NCI-H524 (cell line): ENCODE data around the gene MED25.
"Not testable (repeated sequence)": the region's sequence is repeated elsewhere in the genome, so short reads cannot be mapped to it uniquely, and the experiment has no call there.

Experiments
- DNase-seq, 2 experiments: peaks; one replicate each; lab custom pipeline; 2025; lab: John Stamatoyannopoulos, UW

The MED25 gene

DNA sequence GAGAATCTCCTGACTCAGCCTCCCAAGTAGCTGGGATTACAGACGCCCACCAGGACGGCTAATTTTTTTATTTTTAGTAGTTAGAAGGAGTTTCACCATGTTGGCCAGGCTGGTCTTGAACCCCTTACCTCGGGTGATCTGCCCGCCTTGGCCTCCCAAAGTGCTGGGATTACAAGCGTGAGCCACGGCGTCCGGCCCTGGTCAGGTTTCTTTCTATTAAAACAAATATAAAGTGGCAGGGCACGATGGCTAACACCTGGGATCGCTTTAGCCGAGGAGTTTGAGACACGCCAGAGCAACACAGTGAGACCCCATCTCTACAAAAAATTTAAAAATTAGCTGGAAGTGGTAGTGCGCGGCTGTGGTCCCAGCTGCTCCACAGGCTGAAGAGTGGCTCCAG, 1.5 kb upstream of the MED25 start:
- DNase-seq = no peak

DNA sequence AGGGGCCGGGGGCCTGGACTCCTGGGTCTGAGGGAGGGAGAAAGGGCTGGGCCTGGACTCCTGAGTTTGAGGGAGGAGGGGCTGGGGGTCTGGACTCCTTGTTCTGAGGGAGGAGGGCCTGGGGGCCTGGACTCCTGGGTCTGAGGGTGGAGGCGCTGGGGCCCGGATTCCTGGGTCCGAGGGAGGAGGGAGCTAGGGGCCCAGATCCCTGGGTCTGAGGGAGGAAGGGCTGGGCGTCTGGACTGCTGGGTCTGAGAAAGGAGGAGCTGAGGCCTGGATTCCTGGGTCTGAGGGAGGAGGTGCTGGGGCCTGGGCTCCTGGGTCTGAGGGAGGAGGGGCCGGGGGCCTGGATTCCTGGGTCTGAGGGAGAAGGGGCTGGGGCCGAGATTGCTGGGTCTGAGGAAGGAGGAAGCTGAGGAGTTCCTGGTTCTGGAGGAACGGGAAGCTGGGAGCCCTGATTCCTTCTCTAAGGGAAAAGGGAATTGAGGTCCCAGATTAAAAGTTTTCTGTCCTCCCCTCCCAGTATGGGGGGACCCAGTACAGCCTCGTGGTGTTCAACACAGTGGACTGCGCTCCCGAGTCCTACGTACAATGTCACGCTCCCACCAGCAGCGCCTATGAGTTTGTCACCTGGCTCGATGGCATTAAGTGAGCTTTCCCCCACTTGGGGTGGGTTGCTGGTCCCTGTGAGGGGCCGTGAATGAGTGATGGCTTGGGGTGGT, 721 bp downstream of the MED25 start:
- no peak for DNase-seq

DNA sequence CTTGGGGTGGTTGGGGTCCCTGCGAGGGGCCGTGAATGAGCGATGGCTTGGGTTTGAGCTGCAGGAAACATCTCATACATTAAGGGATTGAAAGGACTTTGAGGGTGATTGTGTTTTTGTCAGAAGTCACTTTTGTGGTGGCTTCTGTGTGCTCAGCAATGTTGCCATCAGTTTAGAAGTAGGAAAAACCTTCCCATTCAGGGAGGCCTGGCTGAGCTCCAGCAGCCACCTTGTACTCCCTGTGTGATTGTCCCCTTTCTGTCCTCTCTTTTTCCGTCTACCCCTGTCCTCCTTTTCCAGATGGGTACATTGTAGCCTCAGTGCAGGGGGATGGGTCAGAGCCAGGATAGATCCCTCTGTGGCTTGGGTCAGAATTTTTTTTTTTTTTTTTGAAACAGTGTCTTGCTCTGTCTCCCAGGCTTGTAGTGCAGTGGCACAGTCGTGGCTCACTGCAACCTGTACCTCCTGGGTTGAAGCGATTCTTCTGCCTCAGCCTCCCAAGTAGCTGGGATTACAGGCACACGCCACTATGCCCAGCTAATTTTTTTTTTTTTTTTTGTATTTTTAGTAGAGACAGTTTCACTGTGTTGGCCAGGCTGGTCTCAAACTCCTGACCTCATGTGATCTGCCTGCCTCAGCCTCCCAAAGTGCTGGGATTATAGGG, 1.5 kb downstream of the MED25 start:
- DNase-seq = not testable (repeated sequence)

DNA sequence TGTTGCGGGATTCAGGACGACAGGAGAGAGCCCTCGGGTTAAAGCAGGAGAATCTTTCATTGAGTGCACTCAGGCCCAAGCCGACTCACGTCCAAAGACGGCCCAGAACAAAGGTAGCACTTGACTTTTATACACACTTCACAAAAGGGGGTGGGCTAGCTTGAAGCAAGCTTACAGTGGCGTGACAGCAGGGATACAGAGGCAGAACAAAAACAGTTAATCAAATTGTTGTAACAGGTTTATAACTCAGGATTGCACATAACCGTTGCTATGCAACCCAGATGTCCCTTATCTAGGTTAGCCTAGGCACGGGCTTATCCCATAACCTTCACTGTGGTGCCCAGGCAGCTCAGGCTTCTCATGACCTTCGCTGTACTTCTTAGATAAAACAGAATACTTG, 2.0 kb downstream of the MED25 start:
- DNase-seq = peak in 1 of 2 experiments; percentile 17

DNA sequence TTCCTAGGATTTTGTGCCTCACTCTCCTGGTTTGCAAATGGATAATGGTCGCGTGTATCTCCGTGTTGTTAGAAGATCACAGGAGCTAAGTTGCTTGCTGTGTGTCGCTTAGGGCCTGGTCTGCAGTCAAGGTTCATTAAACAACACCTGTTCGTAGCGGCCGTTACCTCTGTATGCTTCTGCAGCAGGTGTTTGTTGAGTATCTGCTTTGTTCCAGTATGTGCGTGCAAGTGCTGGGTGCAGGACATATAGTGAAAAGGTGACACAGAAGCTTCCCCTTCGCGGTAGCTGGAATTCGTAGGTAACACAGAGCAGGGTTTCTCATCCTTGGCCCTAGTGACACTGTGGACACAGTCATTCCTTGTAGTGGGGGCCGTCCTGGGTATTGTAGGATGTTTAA, 5.4 kb downstream of the MED25 start:
- no peak for DNase-seq

DNA sequence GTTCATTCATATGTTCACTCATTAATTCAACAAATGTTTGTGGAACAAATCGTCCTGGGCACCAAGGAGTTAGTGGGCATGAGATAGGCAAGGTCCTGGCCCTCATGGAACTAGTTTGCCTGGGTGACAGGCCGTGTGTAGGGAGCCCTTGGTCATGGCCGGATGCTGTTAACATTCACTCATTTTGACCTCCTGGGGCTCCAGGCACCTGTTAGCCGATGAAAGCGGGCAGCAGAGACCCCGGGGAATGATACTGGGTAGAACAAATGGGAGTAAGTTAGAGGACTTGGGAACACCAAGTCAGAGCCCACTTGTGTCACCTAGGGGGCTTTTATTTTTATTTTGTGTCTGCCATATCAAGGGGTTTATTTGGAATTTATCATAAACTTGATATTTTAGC, 6.6 kb downstream of the MED25 start:
- no peak for DNase-seq

DNA sequence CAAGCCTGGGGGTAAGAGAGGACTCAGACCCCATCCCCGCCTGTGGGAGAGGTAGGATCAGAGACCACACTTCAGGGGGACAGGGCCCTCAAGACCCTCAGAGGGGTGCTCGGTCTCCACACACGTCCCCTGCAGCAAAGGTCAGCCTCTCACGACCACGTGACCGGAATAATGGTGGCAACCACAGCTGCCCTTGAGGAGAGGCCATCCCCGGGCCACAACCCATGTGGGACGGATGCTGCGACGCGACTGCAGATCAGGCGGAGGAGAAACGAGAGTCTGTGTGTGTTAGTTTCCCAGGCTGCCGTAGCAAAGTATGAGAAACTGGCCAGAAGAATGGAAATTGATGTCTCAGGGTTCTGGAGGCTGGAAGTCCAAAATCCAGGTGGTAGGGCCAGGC, 8.9 kb downstream of the MED25 start:
- no peak for DNase-seq

DNA sequence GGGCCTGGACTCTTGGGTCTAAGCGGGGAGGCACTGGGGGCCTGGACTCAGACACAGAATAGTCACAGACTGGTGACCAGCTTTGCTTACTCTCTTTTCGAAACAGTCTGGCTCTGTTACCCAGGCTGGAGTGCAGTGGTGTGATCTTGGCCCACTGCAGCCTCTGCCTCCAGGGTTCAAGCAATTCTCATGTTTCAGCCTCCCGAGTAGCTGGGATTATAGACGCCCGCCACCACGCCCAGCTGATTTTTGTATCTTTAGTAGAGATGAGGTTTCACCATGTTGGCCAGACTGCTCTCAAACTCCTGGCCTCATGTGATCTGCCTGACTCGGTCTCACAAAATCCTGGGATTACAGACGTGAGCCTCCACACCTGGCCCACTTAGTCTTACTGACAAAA, 11.1 kb downstream of the MED25 start:
- DNase-seq = no peak

DNA sequence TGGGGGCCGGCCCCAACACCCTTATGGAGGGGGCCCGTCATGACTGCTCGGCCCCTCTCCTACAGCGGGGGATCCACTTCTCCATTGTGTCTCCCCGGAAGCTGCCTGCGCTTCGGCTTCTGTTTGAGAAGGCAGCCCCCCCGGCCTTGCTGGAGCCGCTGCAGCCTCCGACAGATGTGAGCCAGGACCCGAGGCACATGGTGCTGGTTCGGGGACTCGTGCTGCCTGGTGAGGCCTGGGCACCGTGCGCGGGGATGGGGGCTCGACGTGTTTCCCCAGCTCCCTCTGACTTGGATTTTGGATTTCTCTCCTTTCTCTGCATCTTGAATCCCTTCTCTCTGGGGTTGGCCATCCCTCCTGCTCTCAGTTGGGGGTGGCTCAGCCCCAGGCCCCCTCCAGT, 11.6 kb downstream of the MED25 start:
- DNase-seq = no peak

DNA sequence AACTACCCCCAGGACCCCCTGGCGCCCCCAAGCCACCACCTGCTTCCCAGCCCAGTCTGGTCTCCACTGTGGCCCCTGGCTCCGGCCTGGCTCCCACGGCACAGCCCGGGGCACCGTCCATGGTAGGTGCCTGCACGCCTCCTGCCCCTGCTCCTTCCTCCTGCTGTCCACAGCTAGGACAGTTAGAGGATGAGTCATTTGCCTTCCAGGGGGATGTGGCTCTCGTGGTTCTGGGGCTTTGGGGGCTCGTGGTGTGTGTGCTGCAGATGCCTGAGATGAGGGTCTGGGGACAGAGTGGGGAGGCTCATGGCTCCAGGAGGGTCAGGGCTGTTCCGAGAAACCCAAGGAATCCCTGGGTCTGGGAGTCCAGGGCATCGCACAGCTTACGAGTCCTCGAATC, 12.7 kb downstream of the MED25 start:
- DNase-seq = no peak

DNA sequence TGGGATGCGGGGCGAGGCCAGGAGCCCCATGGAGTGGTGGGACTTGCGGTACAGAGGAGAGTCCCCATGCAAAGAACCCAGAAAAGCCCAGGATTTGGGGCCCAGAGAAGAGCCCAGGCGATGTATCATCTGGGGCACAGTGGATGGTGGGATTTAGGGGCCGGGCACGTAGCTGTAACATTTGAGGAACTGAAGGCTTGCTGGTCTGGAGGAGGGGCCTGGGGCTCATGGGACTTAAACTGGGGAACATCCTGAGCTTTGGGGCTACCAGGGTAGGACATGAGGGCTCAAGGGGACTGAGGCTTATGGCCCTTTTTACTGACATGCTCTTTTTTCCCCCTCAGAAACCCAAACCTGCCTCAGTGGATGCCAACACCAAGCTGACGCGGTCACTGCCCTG, 13.5 kb downstream of the MED25 start:
- DNase-seq = no peak

DNA sequence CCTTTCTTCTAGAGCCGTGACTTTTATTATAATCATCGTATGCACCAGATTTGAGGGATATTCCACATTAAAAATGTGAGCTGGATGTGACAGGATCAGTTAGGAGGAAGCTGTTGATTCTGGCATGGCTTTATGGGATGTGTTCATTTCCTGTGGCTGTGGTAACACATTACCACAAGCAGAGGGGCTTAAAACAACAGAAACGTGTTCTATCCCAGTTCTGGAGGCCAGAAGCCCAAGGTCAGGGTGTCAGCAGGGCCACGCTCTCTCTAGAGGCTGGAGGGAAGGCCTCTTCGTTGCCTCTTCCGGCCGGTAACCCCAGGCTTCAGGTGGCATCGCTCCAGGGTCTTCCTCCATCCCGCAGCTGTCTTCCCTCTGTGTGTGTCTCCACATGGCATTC, 14.5 kb downstream of the MED25 start:
- no peak for DNase-seq

DNA sequence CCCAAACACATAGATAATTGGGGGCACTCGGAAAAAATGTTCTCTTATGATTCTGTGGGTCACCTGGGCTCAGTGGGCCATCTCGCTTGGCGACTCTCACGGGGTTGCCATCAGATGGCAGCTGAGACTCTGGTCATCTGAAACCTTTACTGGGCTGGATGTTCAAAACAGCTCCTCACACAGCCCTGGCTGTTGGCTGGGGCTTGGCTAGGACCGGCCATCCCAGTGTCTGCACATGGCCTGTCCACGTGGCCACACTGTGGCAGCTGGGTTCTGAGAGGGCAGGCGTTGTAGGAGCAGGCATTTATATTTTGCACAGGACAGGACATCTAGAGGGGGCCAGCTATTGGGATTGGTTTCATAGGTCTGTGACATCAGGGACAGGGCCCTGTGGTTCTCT, 15.5 kb downstream of the MED25 start:
- DNase-seq = no peak

DNA sequence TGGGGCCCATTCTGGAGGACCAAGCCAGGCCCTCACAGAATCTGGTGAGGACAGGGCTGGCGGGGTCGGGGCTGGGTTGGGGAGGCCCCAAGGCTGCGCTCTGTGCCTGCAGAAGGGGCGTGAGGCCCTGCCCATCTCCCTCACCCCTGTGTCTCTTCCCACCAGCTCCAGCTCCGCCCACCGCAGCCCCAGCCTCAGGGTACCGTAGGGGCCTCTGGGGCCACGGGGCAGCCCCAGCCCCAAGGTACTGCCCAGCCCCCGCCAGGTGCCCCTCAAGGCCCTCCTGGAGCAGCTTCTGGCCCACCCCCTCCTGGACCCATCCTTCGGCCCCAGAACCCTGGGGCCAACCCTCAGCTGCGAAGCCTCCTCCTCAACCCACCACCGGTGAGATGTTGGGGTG, 17.5 kb downstream of the MED25 start:
- no peak for DNase-seq

DNA sequence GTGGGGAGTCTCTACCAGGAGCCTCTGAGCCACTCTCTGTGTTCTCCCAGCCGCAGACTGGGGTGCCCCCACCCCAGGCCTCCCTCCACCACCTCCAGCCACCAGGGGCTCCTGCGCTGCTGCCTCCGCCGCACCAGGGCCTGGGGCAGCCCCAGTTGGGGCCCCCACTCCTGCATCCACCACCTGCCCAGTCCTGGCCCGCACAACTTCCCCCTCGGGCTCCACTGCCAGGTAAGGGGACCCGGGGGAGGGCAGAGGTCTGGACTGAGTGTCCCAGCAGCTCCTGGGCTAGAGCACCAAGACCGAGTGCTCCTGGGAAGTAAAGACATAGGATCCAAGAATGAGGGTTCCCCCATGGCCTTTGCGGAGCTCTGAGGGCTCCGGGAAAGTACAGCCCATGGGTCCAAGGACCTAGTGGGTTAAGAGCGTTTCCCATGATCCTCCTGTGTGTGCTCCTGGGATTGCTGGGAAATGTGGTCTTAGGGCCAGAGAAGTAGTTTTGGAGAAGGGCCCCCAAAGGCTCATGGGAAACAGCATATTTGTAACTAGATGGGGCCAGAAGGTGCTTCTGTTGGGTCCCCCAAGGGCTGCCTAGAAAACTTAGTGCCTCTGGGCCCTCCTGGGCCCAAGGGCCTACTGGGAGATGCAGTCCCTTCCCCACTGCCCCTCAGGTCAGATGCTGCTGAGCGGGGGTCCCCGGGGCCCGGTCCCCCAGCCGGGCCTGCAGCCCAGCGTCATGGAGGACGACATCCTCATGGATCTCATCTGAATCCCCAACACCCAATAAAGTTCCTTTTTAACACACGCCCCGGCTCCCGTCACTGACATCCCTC, 18.3 kb downstream of the MED25 start:
- no peak for DNase-seq

DNA sequence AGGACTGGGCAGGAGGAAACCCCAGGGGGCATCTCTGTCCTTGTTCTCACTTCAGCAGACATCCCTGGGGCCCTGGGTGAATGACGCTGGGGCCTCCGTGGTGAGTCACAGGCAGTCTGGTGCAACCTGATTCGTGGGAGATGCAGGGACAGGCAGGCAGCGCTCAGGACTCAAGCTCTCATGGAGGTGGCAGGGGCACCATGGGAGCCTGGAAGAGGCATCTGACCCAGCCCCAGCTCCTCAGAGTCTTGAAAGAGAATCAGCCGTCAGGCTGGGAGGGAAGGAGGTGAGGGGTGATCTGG, 18.9 kb downstream of the MED25 start:
- DNase-seq = no peak

DNA sequence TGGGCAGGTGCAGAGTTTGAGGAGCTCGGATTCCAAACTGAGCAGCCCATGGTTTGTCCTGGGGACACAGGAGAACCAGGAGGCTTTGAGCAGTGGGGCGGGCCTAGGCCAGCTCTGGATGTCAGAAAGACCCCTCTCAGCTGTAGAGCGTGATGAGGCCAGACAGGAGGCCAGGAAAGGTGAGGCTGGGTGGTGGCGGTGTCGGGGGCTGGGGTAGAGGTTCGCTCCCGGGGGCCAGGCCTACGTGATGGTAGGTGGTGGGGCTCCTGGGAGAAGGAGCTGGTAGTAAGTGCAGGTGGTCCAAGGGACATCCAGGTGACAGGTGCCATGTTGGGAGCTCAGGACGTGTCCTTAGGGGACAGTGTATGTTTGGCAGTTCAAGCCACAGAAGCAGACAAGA, 19.3 kb downstream of the MED25 start:
- DNase-seq = no peak

DNA sequence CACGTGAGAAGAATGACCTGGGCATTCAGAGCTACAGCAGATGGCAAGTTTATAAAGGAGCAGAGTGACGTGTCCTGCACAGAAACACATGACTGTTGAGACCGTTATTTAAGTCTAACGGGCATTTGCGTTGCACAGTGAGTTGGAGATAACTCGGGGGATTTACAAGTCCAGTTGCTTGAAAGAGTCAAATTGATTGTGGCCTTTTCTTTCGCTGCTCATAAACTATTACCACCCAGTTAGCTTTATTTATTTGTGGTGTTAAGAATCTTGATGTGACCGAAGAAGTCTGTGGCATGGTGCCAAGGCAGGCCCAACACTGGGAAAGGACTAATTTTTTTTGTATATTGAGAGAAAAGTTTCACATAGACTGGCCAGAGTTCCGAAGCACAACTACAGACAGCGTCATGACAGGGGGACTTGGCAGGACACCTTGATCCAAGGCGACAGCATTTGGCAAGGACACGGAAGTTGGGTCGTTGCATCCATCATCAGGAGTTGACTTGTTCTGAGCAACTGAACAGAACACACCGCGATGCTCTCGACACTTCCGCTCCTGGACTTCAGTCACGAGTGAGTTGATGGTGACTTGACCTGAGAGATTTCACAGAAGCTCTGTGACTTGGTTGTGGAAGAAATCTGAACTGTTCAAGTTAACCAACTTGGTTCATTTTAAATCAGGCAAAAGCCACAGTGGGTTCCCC, 20.9 kb downstream of the MED25 start:
- no peak for DNase-seq

DNA sequence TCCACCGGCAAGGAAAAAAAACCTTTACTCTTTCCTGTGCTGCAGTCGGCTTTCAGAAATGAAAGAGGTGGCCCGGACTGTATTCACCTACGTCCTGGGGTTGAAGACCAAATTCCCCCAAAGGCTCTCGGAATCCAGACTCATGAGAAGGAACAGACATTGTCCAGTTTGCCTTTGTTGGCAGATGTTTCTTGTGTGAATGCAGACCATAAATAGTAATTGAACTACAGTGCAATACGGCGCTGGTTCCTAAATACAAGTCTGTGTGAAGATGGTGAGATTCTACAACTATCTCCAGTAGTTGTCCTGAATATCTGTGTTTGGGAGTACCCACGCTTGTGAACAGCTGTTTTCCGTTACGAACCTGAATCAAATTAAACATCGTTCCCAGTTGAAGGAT, 21.6 kb downstream of the MED25 start:
- DNase-seq = no peak

DNA sequence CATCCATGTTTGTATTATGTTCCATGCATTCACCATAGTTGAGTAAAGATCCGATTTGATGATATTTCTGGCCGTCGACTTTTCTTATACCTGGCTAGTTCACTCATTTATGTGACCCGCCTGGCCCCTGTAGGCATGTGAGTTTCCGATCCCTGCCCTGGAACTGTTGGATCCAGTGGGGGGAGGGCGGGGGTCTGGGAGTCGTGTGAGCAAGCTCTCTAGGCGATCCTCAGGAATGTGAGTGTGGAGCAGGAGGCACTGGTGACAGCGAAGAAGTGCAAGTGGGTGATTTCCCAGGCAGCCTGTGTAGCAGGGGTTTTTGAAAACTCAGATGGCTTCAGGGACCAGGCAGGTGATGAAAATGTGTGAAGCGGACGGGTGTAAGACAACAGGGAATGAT, 22.2 kb downstream of the MED25 start:
- no peak for DNase-seq

DNA sequence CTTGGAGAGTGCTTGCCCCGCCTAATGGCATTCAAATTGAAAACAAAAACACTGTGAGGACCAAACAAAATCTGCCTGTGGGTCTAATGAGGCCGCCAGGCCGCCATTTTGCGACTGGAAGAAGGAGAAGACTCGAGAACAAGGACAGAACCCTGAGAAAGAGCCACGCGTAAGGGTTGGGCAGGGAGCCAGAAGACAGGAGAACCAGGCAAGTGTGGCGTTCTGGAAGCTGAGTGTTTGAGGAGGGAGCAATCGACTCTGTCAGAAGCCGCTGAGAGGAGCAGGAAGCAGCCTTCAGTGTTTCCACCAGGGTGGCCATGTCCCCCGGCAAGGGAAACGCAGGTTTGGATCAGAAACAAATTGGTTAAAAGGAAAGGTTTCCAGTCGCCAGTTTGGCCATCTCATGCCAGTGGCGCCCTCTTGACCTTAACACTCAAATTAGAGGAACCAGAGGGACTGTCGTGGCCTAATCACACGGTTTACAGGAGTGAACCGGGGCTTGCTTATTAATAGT, 22.7 kb downstream of the MED25 start:
- no peak for DNase-seq

DNA sequence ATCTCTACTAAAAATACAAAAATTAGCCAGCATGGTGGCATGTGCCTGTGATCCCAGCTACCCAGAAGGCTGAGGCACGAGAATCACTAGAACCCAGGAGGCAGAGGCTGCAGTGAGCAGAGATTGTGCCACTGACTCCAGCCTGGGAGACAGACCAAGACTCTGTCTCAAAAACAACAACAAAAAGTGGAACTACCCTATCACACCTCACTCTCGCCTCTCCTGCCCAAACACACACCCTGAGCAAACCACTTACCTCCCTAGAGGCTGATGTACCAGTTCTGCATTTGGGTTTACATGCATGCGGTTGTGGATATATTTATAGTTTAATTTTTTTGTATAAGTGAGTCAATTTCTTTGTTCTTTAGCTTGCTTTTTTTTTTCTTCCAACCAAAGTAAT, 25.2 kb downstream of the MED25 start:
- no peak for DNase-seq
